DOHH2 (cell line): ENCODE results near the gene PATE4.

Source experiments
- H3F3A ChIP-seq: fragments of 200-600 bp; sonication (generic), shearing (Covaris generic); 2 replicates; pipeline ENCODE4 v1.6.0; 2016; ENCODE audit warnings: antibody characterized with exemption, mild to moderate bottlenecking; ENCODE audit not compliant: control insufficient read depth, insufficient read depth
- H3K27ac ChIP-seq: fragments of 200-600 bp; sonication (generic); 2 replicates; pipeline ENCODE4 v1.5.1; 2014; ENCODE audit warnings: low read depth, mild to moderate bottlenecking, low read length, moderate library complexity
- H3K27me3 ChIP-seq: fragments of 200-600 bp; sonication (generic); 2 replicates; pipeline ENCODE4 v1.6.1; 2014; ENCODE audit warnings: mild to moderate bottlenecking, low read length, mixed read lengths; ENCODE audit not compliant: control insufficient read depth
- H3K36me3 ChIP-seq: fragments of 200-600 bp; sonication (generic); 2 replicates; pipeline ENCODE4 v1.6.1; 2014; ENCODE audit warnings: mild to moderate bottlenecking, low read length, moderate library complexity, mixed read lengths; ENCODE audit not compliant: control insufficient read depth
- H3K4me1 ChIP-seq: fragments of 200-600 bp; sonication (generic); 2 replicates; pipeline ENCODE4 v1.6.1; 2014; ENCODE audit warnings: mild to moderate bottlenecking, low read length, mixed read lengths; ENCODE audit not compliant: control insufficient read depth
- H3K4me2 ChIP-seq: fragments of 200-600 bp; sonication (generic); 2 replicates; pipeline ENCODE4 v1.6.0; 2014; ENCODE audit warnings: mild to moderate bottlenecking, low read length, moderate library complexity
- H3K4me3 ChIP-seq: fragments of 200-600 bp; sonication (generic); 2 replicates; pipeline ENCODE4 v1.5.1; 2014; ENCODE audit warnings: mild to moderate bottlenecking, low read length, mixed read lengths
- H3K79me2 ChIP-seq: fragments of 200-600 bp; sonication (generic); 2 replicates; pipeline ENCODE4 v1.6.1; 2014; ENCODE audit warnings: mild to moderate bottlenecking, low read length, mixed read lengths; ENCODE audit not compliant: control insufficient read depth
- H3K9me2 ChIP-seq: fragments of 200-600 bp; sonication (generic); replicated peaks from 2 replicates; pipeline ENCODE4 v1.6.1; 2014; ENCODE audit warnings: mild to moderate bottlenecking, low read length, mixed read lengths; ENCODE audit not compliant: control insufficient read depth
- H3K9me3 ChIP-seq: fragments of 200-600 bp; sonication (generic); 2 replicates; pipeline ENCODE4 v1.6.1; 2014; ENCODE audit warnings: antibody characterized with exemption, low read length, mixed read lengths; ENCODE audit not compliant: control insufficient read depth, insufficient read depth
- H4K20me1 ChIP-seq: fragments of 200-600 bp; sonication (generic); 2 replicates; pipeline ENCODE4 v1.6.0; 2014; ENCODE audit warnings: low read depth, mild to moderate bottlenecking, antibody characterized with exemption, low read length, moderate library complexity; ENCODE audit not compliant: control insufficient read depth, insufficient read depth
- EZH2phosphoT487 ChIP-seq: fragments of 200-600 bp; sonication (generic); IDR thresholded peaks from 2 replicates; pipeline ENCODE4 v1.6.1; 2017; ENCODE audit warnings: borderline replicate concordance, mild to moderate bottlenecking, antibody characterized with exemption, low read length, moderate library complexity, mixed read lengths
- TF ChIP-seq, protein P1 (sequence below): fragments of 200-600 bp; sonication (generic); IDR thresholded peaks from one replicate; pipeline ENCODE4 v1.5.1; 2014; ENCODE audit warnings: antibody characterized with exemption, mild to moderate bottlenecking, low read depth, low read length; ENCODE audit not compliant: poor library complexity, severe bottlenecking

The PATE4 gene

GRCh38 chr11:125797641-125798040, 35.5 kb upstream of the PATE4 start:
- H3K9me2 ChIP-seq: no peaks in the 10 kb centered on the region
- no peak overlapping the region for H3K27ac ChIP-seq
- H3K4me2 ChIP-seq: no peak overlapping the region
- H3K4me3 ChIP-seq: no peak overlapping the region
- no peaks in the 10 kb centered on the region for H4K20me1 ChIP-seq
- H3K36me3 ChIP-seq: no peaks in the 10 kb centered on the region
- H3K9me3 ChIP-seq: peaks cover 6% of the 10 kb centered on the region; the same call in 1 of the 2 replicates
- no peaks in the 10 kb centered on the region for H3K27me3 ChIP-seq
- H3K79me2 ChIP-seq: no peaks in the 10 kb centered on the region
- TF ChIP-seq EZH2phosphoT487: no peak
- TF ChIP-seq, protein P1, sequence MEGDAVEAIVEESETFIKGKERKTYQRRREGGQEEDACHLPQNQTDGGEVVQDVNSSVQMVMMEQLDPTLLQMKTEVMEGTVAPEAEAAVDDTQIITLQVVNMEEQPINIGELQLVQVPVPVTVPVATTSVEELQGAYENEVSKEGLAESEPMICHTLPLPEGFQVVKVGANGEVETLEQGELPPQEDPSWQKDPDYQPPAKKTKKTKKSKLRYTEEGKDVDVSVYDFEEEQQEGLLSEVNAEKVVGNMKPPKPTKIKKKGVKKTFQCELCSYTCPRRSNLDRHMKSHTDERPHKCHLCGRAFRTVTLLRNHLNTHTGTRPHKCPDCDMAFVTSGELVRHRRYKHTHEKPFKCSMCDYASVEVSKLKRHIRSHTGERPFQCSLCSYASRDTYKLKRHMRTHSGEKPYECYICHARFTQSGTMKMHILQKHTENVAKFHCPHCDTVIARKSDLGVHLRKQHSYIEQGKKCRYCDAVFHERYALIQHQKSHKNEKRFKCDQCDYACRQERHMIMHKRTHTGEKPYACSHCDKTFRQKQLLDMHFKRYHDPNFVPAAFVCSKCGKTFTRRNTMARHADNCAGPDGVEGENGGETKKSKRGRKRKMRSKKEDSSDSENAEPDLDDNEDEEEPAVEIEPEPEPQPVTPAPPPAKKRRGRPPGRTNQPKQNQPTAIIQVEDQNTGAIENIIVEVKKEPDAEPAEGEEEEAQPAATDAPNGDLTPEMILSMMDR: no peak
- H3F3A ChIP-seq: no peaks in the 10 kb centered on the region
- no peaks in the 10 kb centered on the region for H3K4me1 ChIP-seq

DNA sequence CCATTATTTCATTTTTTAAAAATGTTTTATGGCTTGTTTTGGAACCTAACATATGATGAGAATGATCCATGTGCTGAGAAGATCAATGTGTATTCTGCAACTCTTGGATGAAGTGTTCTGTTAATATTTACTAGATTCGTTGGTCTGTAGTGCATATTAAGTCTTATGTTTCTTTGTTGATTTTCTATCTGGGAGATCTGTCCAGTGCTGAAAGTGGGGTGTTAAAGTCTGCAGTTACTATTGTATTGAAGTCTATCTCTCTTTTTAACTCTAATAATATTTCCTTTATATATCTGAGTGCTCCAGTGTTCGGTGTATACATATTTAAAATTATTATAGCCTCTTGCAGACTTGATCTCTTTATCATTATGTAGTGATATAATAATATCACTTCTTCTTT, 33.3 kb upstream of the PATE4 start:
- no peaks in the 10 kb centered on the region for H4K20me1 ChIP-seq
- no peaks in the 10 kb centered on the region for H3K9me2 ChIP-seq
- no peak overlapping the region for H3K4me2 ChIP-seq
- H3K9me3 ChIP-seq: peaks cover 11% of the 10 kb centered on the region; the same call in 1 of the 2 replicates
- H3K4me3 ChIP-seq: no peak overlapping the region
- H3K36me3 ChIP-seq: no peaks in the 10 kb centered on the region
- TF ChIP-seq EZH2phosphoT487: no peak
- TF ChIP-seq, protein P1: no peak
- no peaks in the 10 kb centered on the region for H3F3A ChIP-seq
- no peak overlapping the region for H3K27ac ChIP-seq
- H3K27me3 ChIP-seq: no peaks in the 10 kb centered on the region
- no peaks in the 10 kb centered on the region for H3K79me2 ChIP-seq
- no peaks in the 10 kb centered on the region for H3K4me1 ChIP-seq

DNA sequence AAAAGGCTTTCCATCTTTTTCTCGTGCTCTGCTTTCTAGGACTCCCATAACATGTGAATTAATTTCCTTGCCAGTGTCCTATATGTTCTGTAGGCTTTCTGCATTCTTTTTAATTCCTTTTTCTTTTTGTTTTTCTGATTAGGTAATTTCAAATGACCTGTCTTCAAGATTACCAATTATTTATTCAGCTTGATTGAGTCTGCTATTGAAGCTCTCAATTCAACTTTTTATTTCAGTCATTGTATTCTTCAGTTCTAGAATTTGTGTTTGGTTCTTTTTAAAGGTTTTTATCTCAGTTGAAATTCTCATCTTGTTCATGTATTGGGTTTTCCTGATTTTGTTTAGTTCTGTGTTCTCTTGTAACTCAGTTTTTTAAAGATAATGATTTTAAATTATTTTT, 30.7 kb upstream of the PATE4 start:
- Histone ChIP-seq H3F3A (no peaks in the 10 kb centered on the region), H3K36me3 (no peaks in the 10 kb centered on the region), H3K27ac (no peak overlapping the region), H3K9me3 (peaks cover 11% of the 10 kb centered on the region; the same call in 1 of the 2 replicates), H3K27me3 (no peaks in the 10 kb centered on the region), H4K20me1 (no peaks in the 10 kb centered on the region), H3K4me1 (no peaks in the 10 kb centered on the region), H3K4me2 (no peak overlapping the region), H3K4me3 (no peak overlapping the region), H3K9me2 (no peaks in the 10 kb centered on the region), H3K79me2 (no peaks in the 10 kb centered on the region)
- TF ChIP-seq, protein P1: no peak
- no peak for TF ChIP-seq EZH2phosphoT487

DNA sequence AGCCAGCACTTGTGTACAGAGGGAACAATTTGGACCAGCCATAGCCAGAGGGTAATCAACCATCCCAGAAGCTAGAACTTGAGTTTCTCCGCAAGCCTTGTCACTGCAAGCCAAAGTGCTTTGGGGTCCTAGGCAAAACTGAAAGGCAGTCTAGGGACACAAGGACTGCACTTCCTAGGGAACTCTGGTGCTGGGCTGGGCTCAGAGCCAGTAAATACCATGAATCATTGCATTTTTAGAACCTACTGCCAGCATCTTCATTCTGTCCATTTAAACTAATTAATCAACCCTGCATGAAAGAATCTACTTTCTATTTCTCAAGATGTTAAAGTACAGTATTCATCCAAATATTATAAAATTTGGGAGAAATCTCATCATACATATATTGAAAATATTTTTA, 25.2 kb upstream of the PATE4 start:
- Histone ChIP-seq H3K4me1 (no peaks in the 10 kb centered on the region), H3K27ac (no peak overlapping the region), H3F3A (no peaks in the 10 kb centered on the region), H3K9me2 (no peaks in the 10 kb centered on the region), H4K20me1 (no peaks in the 10 kb centered on the region), H3K4me2 (no peak overlapping the region), H3K4me3 (no peak overlapping the region), H3K27me3 (no peaks in the 10 kb centered on the region), H3K9me3 (peaks cover 2% of the 10 kb centered on the region; the same call in 1 of the 2 replicates), H3K79me2 (no peaks in the 10 kb centered on the region), H3K36me3 (no peaks in the 10 kb centered on the region)
- no peak for TF ChIP-seq EZH2phosphoT487
- TF ChIP-seq, protein P1: no peak
